HEK293 (cell line): Measurements from ENCODE around the gene SLC6A11.

Source experiments
- CTCF ChIP-seq: fragments of 450-650 bp; formaldehyde crosslinking; IDR thresholded peaks from 2 replicates; pipeline ENCODE4 v1.5.1; 2016; ENCODE audit warnings: missing biosample characterization, missing genetic modification characterization
- GFI1B ChIP-seq: fragments of 450-650 bp; formaldehyde crosslinking; IDR thresholded peaks from 2 replicates; pipeline ENCODE4 v1.5.1; 2016; ENCODE audit warnings: missing biosample characterization, missing genetic modification characterization
- HOXA7 ChIP-seq: sonication (generic); formaldehyde crosslinking; IDR thresholded peaks from 2 replicates; pipeline ENCODE4 v1.8.1; 2022; ENCODE audit warnings: missing genetic modification reagents, borderline replicate concordance
- KLF16 ChIP-seq: fragments of 450-650 bp; formaldehyde crosslinking; IDR thresholded peaks from 2 replicates; pipeline ENCODE4 v1.5.1; 2017; ENCODE audit warnings: missing biosample characterization, missing genetic modification characterization
- PATZ1 ChIP-seq: fragments of 450-650 bp; formaldehyde crosslinking; IDR thresholded peaks from 2 replicates; pipeline ENCODE4 v1.5.1; 2016; ENCODE audit warnings: missing biosample characterization, missing genetic modification characterization
- YY1 ChIP-seq: fragments of 450-650 bp; formaldehyde crosslinking; IDR thresholded peaks from 2 replicates; pipeline ENCODE4 v1.5.1; 2018; ENCODE audit warnings: missing biosample characterization, missing genetic modification characterization
- ZFP37 ChIP-seq: fragments of 450-650 bp; formaldehyde crosslinking; IDR thresholded peaks from 2 replicates; pipeline ENCODE4 v1.5.1; 2016; ENCODE audit warnings: missing biosample characterization, missing genetic modification characterization
- ZFP41 ChIP-seq: fragments of 450-650 bp; formaldehyde crosslinking; IDR thresholded peaks from 2 replicates; pipeline ENCODE4 v1.5.1; 2016; ENCODE audit warnings: missing biosample characterization, missing genetic modification characterization, borderline replicate concordance
- ZNF350 ChIP-seq: fragments of 450-650 bp; formaldehyde crosslinking; IDR thresholded peaks from 2 replicates; pipeline ENCODE4 v1.5.0; 2017; ENCODE audit warnings: missing biosample characterization, mild to moderate bottlenecking, missing genetic modification characterization
- ZNF48 ChIP-seq: fragments of 450-650 bp; formaldehyde crosslinking; IDR thresholded peaks from 2 replicates; pipeline ENCODE4 v1.5.1; 2016; ENCODE audit warnings: missing biosample characterization, missing genetic modification characterization
- ZNF510 ChIP-seq: fragments of 450-650 bp; formaldehyde crosslinking; IDR thresholded peaks from 2 replicates; pipeline ENCODE4 v1.5.1; 2018; ENCODE audit warnings: mild to moderate bottlenecking, missing genetic modification characterization, missing biosample characterization; ENCODE audit not compliant: insufficient replicate concordance
- TF ChIP-seq, protein P1 (sequence below): fragments of 450-650 bp; formaldehyde crosslinking; IDR thresholded peaks from 2 replicates; pipeline ENCODE4 v1.5.1; 2016; ENCODE audit warnings: missing biosample characterization, missing genetic modification characterization

DNA sequence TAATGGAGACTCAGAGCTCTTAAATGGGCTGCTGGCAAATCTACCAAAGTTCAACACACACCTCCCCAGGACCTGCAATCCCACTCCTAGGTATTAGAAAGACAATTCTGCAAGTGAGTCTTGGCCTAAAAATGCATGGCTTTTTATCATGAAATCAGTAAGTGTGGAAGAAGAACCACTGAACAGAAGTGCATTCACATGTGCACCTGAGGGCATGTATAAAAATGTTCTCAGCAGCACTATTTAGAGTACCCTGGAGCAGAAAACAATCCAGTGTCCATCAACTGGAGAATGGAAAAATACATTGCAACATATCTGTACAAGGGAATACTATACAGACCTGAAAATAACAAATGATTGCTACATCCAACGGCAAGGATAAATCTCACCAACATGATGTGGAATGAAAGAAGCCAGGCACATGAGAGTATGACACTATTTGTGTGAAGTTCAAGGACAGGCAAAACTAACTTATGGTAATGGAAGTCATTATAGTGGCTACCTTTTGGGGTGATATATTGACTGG, 168.4 kb downstream of the SLC6A11 start:
- TF ChIP-seq CTCF (tag by site-specific recombination) (no peak), PATZ1 (no peak), YY1 (tag by site-specific recombination) (no peak), ZNF48 (tag by site-specific recombination) (no peak), KLF16 (no peak), ZNF350 (tag by site-specific recombination) (no peak), ZFP41 (tag by site-specific recombination) (no peak), GFI1B (tag by site-specific recombination) (no peak), ZNF510 (tag by site-specific recombination) (no peak), HOXA7 (CRISPR knock-in tag) (no peak), ZFP37 (tag by site-specific recombination) (no peak)
- TF ChIP-seq, protein P1, sequence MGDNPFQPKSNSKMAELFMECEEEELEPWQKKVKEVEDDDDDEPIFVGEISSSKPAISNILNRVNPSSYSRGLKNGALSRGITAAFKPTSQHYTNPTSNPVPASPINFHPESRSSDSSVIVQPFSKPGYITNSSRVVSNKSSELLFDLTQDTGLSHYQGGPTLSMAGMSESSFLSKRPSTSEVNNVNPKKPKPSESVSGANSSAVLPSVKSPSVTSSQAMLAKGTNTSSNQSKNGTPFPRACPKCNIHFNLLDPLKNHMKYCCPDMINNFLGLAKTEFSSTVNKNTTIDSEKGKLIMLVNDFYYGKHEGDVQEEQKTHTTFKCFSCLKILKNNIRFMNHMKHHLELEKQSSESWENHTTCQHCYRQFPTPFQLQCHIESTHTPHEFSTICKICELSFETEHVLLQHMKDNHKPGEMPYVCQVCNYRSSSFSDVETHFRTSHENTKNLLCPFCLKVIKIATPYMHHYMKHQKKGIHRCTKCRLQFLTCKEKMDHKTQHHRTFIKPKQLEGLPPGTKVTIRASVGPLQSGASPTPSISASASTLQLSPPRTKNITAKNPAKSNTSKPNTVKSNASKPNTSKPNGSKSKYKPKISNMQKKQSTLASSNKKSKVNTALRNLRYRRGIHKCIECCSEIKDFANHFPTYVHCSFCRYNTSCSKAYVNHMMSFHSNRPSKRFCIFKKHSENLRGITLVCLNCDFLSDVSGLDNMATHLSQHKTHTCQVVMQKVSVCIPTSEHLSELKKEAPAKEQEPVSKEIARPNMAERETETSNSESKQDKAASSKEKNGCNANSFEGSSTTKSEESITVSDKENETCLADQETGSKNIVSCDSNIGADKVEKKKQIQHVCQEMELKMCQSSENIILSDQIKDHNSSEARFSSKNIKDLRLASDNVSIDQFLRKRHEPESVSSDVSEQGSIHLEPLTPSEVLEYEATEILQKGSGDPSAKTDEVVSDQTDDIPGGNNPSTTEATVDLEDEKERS (tag by site-specific recombination): no peak
